H9 (cell line): ENCODE data around the gene WIPI1. TPM values are rescaled to one million over a fixed set of nuclear protein-coding genes. Genes with fewer than 3 reads are reported as not detected.

Source experiments
- DNase-seq: peaks from one replicate; pipeline ENCODE4 v3.0.0-alpha.2; 2017
- H2AFZ ChIP-seq: one replicate; pipeline ENCODE4 v1.6.1; 2013; ENCODE audit warnings: mild to moderate bottlenecking, low read length, control low read depth, moderate library complexity
- H2AK5ac ChIP-seq: 2 replicates; pipeline ENCODE4 v1.6.1; 2013; ENCODE audit warnings: low read length, control low read depth, mixed read lengths; ENCODE audit not compliant: insufficient read length
- H2BK120ac ChIP-seq: one replicate; pipeline ENCODE4 v1.6.1; 2013; ENCODE audit warnings: low read depth, mild to moderate bottlenecking, low read length, control low read depth, inconsistent platforms; ENCODE audit not compliant: poor library complexity, severe bottlenecking
- H2BK12ac ChIP-seq: 2 replicates; pipeline ENCODE4 v1.6.1; 2013; ENCODE audit warnings: low read length, control low read depth, mixed read lengths, low read depth; ENCODE audit not compliant: insufficient read length
- H2BK15ac ChIP-seq: 2 replicates; pipeline ENCODE4 v1.6.1; 2013; ENCODE audit warnings: low read depth, low read length, control low read depth
- H2BK20ac ChIP-seq: one replicate; pipeline ENCODE4 v1.6.1; 2013; ENCODE audit warnings: low read depth, mild to moderate bottlenecking, low read length, control low read depth, inconsistent platforms; ENCODE audit not compliant: poor library complexity, severe bottlenecking
- H2BK5ac ChIP-seq: 2 replicates; pipeline ENCODE4 v1.6.1; 2013; ENCODE audit warnings: low read length, control low read depth, mixed read lengths; ENCODE audit not compliant: insufficient read length
- H3K14ac ChIP-seq: 2 replicates; pipeline ENCODE4 v1.6.1; 2013; ENCODE audit warnings: low read length, control low read depth; ENCODE audit not compliant: insufficient read depth
- H3K18ac ChIP-seq: 2 replicates; pipeline ENCODE4 v1.6.1; 2013; ENCODE audit warnings: low read depth, mild to moderate bottlenecking, mixed read lengths, low read length, control low read depth; ENCODE audit not compliant: insufficient read length
- H3K23ac ChIP-seq: 2 replicates; pipeline ENCODE4 v1.6.1; 2013; ENCODE audit warnings: low read length, control low read depth, mixed read lengths, low read depth; ENCODE audit not compliant: insufficient read length
- H3K23me2 ChIP-seq: 2 replicates; pipeline ENCODE4 v1.6.1; 2013; ENCODE audit warnings: low read depth, mild to moderate bottlenecking, mixed read lengths, low read length, control low read depth; ENCODE audit not compliant: insufficient read length, poor library complexity, severe bottlenecking
- H3K27ac ChIP-seq: 2 replicates; pipeline ENCODE4 v1.5.1; 2013; ENCODE audit warnings: low read length, control low read depth, mixed read lengths, low read depth; ENCODE audit not compliant: insufficient read length
- H3K27me3 ChIP-seq: 2 replicates; pipeline ENCODE4 v1.6.1; 2013; ENCODE audit warnings: low read length, control low read depth, inconsistent platforms; ENCODE audit not compliant: insufficient read depth
- H3K4ac ChIP-seq: 2 replicates; pipeline ENCODE4 v1.6.1; 2013; ENCODE audit warnings: low read depth, mild to moderate bottlenecking, control low read depth, inconsistent platforms, low read length, moderate library complexity
- H3K4me1 ChIP-seq: 2 replicates; pipeline ENCODE4 v1.6.1; 2013; ENCODE audit warnings: low read length, control low read depth, inconsistent platforms; ENCODE audit not compliant: insufficient read depth
- H3K4me2 ChIP-seq: 2 replicates; pipeline ENCODE4 v1.6.1; 2013; ENCODE audit warnings: low read length, control low read depth, mixed read lengths; ENCODE audit not compliant: insufficient read length, insufficient read depth
- H3K56ac ChIP-seq: 2 replicates; pipeline ENCODE4 v1.6.1; 2013; ENCODE audit warnings: low read depth, mild to moderate bottlenecking, mixed read lengths, low read length, control low read depth; ENCODE audit not compliant: insufficient read length
- H3K79me1 ChIP-seq: 2 replicates; pipeline ENCODE4 v1.6.1; 2013; ENCODE audit warnings: low read depth, mild to moderate bottlenecking, moderate library complexity, low read length, control low read depth, inconsistent platforms; ENCODE audit not compliant: insufficient read depth, poor library complexity, severe bottlenecking
- H3K79me2 ChIP-seq: 2 replicates; pipeline ENCODE4 v1.6.1; 2013; ENCODE audit warnings: low read length, control low read depth, inconsistent platforms; ENCODE audit not compliant: insufficient read depth
- H3K9ac ChIP-seq: 2 replicates; pipeline ENCODE4 v1.6.1; 2013; ENCODE audit warnings: low read length, control low read depth, mixed read lengths; ENCODE audit not compliant: insufficient read length; ENCODE audit errors: extremely low read depth
- H3K9me3 ChIP-seq: one replicate; pipeline ENCODE4 v1.6.1; 2013; ENCODE audit warnings: low read depth, low read length, inconsistent platforms; ENCODE audit not compliant: control insufficient read depth
- H3T11ph ChIP-seq: one replicate; pipeline ENCODE4 v1.6.1; 2013; ENCODE audit warnings: mild to moderate bottlenecking, low read length, control low read depth, inconsistent platforms
- H4K20me1 ChIP-seq: one replicate; pipeline ENCODE4 v1.6.1; 2013; ENCODE audit not compliant: control insufficient read depth, insufficient read length, insufficient read depth
- H4K5ac ChIP-seq: 2 replicates; pipeline ENCODE4 v1.6.1; 2013; ENCODE audit warnings: low read depth, mild to moderate bottlenecking, mixed read lengths, low read length, control low read depth; ENCODE audit not compliant: insufficient read length
- H4K8ac ChIP-seq: replicated peaks from 2 replicates; pipeline ENCODE4 v1.6.1; 2013; ENCODE audit warnings: low read length, control low read depth, mixed read lengths, low read depth; ENCODE audit not compliant: insufficient read length
- H4K91ac ChIP-seq: 2 replicates; pipeline ENCODE4 v1.6.1; 2013; ENCODE audit warnings: low read depth, mild to moderate bottlenecking, moderate library complexity, mixed read lengths, low read length, control low read depth; ENCODE audit not compliant: insufficient read length
- H3K27ac Mint-ChIP-seq, 3 experiments: 2 replicates in 2 of 3; 3 replicates in 1 of 3; pipeline ENCODE4 v1.8.0; 2020 to 2021; ENCODE audit warnings: mixed read lengths in 3 of 3, mild to moderate bottlenecking in 1 of 3, moderate library complexity in 1 of 3
- H3K27me3 Mint-ChIP-seq: 2 replicates; pipeline ENCODE4 v1.8.0; 2021; ENCODE audit warnings: low read depth, mild to moderate bottlenecking, moderate library complexity, mixed read lengths
- H3K36me3 Mint-ChIP-seq, 3 experiments: 2 replicates in 2 of 3; 3 replicates in 1 of 3; pipeline ENCODE4 v1.8.0; 2020 to 2021; ENCODE audit warnings: low read depth in 3 of 3, mixed read lengths in 3 of 3; ENCODE audit not compliant: insufficient read depth in 1 of 3
- H3K4me1 Mint-ChIP-seq, 2 experiments: 2 replicates each; pipeline ENCODE4 v1.8.0; 2020; ENCODE audit warnings: mixed read lengths in 2 of 2
- H3K4me3 Mint-ChIP-seq, 2 experiments: 2 replicates in 1 of 2; 3 replicates in 1 of 2; pipeline ENCODE4 v1.8.0; 2020 to 2021; ENCODE audit warnings: mild to moderate bottlenecking in 2 of 2, mixed read lengths in 2 of 2, moderate library complexity in 1 of 2
- H3K9me3 Mint-ChIP-seq, 2 experiments: 2 replicates in 1 of 2; 3 replicates in 1 of 2; pipeline ENCODE4 v1.8.0; 2020; ENCODE audit warnings: mild to moderate bottlenecking in 2 of 2, mixed read lengths in 2 of 2, moderate library complexity in 1 of 2
- CTCF ChIP-seq: fragments of 200-600 bp; sonication (generic); conservative IDR thresholded peaks from 3 replicates; pipeline ENCODE4 v1.8.0; 2021; ENCODE audit warnings: antibody characterized with exemption, mild to moderate bottlenecking
- WGBS: extraction: QIAGEN DNeasy Blood & Tissue Kit; methylation state at CpG from one replicate; pipeline ENCODE4 v1.1.7; 2013; ENCODE audit warnings: missing lambda C conversion rate, low lambda C conversion rate, mixed read lengths; ENCODE audit not compliant: insufficient read length; ENCODE audit errors: extremely low coverage; 5-methylcytosine and 5-hydroxymethylcytosine counted together
- total RNA-seq: library from RNA; stranded (reverse); gene quantifications from 2 replicates; pipeline ENCODE4 v1.2.1, GENCODE V29; 2021

Gene WIPI1
- total RNA-seq, 1 experiment from 2014 or later: 15.4 TPM

- Histone ChIP-seq H2BK15ac (no peak overlapping the region), H3K4me2 (no peak overlapping the region), H4K91ac (no peak overlapping the region), H2BK20ac (no peak overlapping the region), H3K27me3 (no peaks in the 10 kb centered on the region), H2BK5ac (no peak overlapping the region), H2AFZ (no peak overlapping the region), H4K20me1 (no peaks in the 10 kb centered on the region), H2BK120ac (no peak overlapping the region), H3K18ac (no peak overlapping the region), H4K5ac (no peak overlapping the region), H2BK12ac (no peak overlapping the region), H3K9me3 (no peaks in the 10 kb centered on the region), H3K23me2 (no peaks in the 10 kb centered on the region), H3K23ac (no peak overlapping the region), H3T11ph (no peak overlapping the region), H3K4ac (no peak overlapping the region), H3K9ac (no peak overlapping the region), H3K79me2 (no peaks in the 10 kb centered on the region), H3K4me1 (no peaks in the 10 kb centered on the region), H3K14ac (no peak overlapping the region), H3K56ac (no peak overlapping the region), H3K79me1 (no peaks in the 10 kb centered on the region), H4K8ac (no peak overlapping the region), H2AK5ac (no peak overlapping the region), H3K27ac (no peak overlapping the region)
- Mint-ChIP-seq H3K9me3 (no peaks in the 10 kb centered on the region), H3K4me1 (peaks cover 8 to 9% of the 10 kb centered on the region in 2 experiments), H3K4me3 (peak overlapping the region in 1 of 2 experiments; percentile 21; a peak in 1 of 5 replicates), H3K27ac (peak overlapping the region in 1 of 3 experiments; percentile 85; a peak in 2 of 7 replicates), H3K36me3 (peaks cover 9 to 26% (median 17%) of the 10 kb centered on the region in 3 experiments; a peak in 6 of 7 replicates), H3K27me3 (no peaks in the 10 kb centered on the region)
- WGBS: no CpG with 5 or more reads among the region's 20 CpGs
- TF ChIP-seq CTCF: peak; percentile 94
- DNase-seq: peak; percentile 88
These were observed 21.1 kb downstream of the WIPI1 start for GRCh38 chr17:68435876-68436842.
